Inferior parietal cortex (tissue), 1 donor: ENCODE results near the gene KCNJ15.
"Not testable (repeated sequence)": the region's sequence is repeated elsewhere in the genome, so short reads cannot be mapped to it uniquely, and the experiment has no call there.

ENCODE experiments used
- DNase-seq: peaks from one replicate; pipeline ENCODE4 v3.0.0-alpha.2; 2016; ENCODE audit errors: extremely low spot score

The KCNJ15 gene

DNA sequence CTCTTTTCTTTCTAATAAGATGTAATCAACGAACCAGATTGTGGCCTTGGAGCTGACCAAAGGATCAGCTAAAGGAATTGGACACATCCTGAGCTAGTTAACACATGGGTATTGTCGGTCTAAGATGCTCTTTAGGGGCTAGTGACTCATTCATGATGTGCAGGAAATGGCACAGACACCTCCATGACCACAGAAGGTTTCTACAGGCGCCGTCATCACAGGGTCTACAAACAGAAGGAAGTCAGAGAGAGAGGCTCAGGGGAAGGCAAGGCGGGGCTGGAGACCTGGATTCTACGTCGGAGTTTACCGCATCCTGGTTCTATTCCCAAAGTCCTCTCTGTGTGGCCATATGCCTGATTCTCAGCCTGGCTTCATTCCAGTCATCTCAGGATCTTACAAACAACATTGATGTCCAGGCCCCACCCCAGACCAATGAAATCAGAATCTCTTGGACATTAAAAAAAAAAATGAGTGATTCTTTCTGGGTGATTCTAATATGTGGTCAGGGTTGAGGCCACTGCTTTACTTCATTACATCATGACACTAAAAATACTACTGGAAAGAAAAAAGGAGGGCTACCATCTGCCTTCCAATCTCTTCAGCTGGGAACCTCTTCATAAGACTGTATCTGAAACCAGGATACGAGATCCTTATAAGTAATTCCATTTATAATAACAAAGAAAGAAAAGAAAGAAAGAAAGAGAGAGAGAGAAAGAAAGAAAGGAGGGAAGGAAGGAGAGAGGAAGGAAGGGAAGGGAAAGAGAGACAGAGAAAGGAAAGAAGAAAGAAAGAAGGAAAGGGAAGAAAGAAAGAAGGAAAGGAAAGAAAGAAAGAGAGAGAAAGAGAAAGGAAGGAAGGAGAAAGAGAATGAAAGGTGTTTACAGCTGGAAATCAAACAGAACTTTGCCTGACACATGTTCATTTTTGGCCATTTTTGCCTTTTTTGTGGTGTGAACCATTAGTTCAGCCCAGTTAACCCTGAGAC lies 11.6 kb upstream of the KCNJ15 start:
- no peak for DNase-seq

- DNase-seq, result no peak
Measured at GRCh38 chr21:38246511-38246910, 10.3 kb upstream of the KCNJ15 start.

- DNase-seq, result not testable (repeated sequence)
Measured at GRCh38 chr21:38247054-38247453, 9.7 kb upstream of the KCNJ15 start.

DNA sequence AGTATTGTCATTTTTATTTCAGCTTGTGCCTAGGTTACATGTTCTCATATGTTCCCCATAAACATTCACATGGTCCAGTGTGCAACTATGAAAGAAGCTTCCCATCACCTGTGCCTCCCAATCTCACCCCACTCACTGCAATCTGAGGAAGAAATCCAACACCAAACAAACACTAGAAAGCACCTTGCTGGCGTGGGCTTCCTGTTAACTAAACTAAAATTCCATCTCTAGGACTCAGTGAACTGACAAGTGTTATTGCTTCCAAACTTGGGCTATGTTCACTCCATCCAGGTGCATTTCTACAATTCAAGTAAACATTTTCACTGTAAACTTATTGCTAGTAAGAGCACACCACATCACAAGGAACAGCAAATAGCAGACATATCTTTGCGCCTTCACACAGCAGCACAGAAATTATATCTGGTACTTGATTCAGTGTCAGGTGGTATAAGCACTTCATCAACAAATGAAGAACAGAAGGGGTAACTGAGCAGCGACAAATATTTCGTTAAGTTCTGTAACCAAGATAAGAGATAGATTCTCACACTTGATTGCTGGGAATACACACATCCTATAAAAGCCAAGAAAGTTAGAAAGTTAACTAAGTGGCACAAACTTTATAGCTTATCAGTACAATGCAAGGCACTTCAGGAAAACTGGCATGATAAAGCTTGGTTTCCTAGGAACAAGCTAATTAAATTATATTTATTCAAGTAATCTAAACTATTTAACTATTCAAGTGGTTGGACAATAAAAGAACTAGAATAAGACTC lies 8.9 kb upstream of the KCNJ15 start:
- no peak for DNase-seq

- DNase-seq, result no peak
Measured at GRCh38 chr21:38249256-38249655, 7.5 kb upstream of the KCNJ15 start.

GRCh38 chr21:38249696-38250278 lies 7.0 kb upstream of the KCNJ15 start:
- DNase-seq, result no peak

DNA sequence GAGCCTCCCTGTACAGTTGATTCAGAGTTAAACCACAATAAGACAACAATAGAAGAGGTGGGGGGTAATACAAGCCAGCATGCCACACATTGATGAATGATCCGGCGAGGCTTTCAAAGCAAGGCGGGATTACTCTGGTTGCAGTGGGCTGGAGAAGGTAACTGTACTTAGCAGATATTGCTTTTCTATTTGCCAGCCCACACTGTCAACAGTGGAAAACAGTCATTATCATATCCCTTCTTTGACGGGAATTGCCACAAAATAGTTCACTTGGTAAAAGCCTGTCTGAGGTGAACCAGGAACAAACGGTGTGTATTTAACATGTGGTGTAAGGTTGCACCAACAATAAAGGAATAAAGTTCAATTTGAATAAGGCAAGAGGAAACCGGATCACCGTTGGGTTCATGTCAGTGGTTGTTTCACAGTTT lies 5.8 kb upstream of the KCNJ15 start:
- no peak for DNase-seq

GRCh38 chr21:38254970-38255369 lies 1.8 kb upstream of the KCNJ15 start:
- DNase-seq, result no peak

DNA sequence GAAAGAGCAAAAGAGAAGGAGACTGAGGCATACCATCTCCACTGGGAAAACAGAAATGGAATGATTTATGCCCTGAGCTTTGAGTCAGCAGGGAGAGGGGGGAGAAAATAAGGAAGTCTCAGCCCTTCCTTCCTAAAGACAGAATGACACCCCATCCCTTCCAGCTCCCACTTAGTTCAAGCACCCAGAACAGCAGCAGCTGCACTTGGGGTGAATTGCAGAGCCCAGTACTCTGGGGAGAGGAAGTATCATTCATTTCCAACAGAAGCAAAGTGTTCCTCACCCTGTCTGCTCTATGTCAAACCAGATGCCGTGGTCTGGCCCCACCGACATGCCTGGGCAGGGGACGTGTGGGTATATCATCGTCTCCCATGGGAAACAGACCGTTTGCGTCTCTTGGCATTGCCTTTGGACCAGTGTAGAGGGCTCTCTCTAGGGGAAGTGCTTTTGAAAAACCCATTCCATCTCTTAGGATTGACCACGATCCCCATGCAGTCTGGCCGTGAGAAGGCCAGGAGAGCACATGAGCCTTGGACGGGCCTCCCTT lies 1.1 kb upstream of the KCNJ15 start:
- no peak for DNase-seq

DNA sequence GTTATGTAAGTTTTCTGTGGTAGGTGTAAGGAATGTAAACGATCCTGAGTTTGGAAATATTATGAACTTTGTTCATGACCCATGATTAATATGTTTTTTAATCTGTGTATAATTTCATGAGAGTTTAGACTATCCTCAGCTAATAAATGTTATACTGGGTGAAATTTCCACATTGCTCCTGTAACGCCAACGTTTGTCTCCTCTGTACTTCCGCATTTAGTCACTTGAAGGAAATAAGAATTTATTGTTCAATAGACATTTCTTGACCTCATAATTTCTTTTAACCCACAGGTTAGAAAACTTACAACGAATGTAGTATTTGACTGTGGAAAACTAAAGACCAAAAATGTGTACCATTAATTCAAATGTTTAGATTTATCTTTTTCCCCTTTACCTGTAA lies 876 bp downstream of the KCNJ15 start:
- DNase-seq, result no peak

- no peak for DNase-seq
Measured at GRCh38 chr21:38258521-38259485, 2.0 kb downstream of the KCNJ15 start.

DNA sequence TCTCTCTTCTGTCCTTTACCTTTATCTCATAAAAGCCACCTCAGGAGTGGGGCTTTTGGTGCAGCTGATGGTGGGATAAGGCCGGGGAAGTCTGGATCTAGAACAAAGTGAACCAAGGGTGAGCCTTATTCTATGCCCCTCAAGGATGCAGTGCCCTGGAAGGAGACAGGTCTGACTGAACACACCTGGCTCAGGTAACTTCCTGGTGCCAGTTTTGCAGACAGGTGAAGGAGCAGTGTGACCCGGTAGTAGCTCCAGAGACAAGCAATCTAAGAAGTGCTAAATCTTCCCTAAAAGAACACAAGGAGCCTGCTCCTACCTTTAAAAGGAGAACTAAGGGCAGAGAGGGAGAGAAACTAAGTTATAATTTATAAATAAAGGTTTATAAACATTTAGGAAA lies 2.9 kb downstream of the KCNJ15 start:
- DNase-seq, result no peak

DNA sequence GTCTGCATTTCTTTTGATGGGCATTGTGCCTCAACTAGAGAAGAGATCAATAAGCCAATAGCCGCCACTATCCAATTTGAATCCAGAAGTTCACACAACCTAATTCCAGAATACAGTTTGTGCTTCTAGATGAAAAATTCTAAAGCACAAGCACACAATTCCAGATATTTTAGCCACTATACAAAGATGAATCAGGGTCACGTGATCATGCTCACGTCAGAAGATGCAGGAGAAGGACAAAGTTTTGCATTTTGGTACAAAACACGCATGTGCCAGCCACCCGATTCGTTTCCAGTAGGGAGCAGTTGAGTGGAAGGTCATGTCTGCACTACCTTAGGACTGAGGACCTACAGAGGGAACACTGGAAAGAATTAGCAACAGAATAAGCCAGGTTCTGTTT lies 3.6 kb downstream of the KCNJ15 start:
- DNase-seq, result no peak

DNA sequence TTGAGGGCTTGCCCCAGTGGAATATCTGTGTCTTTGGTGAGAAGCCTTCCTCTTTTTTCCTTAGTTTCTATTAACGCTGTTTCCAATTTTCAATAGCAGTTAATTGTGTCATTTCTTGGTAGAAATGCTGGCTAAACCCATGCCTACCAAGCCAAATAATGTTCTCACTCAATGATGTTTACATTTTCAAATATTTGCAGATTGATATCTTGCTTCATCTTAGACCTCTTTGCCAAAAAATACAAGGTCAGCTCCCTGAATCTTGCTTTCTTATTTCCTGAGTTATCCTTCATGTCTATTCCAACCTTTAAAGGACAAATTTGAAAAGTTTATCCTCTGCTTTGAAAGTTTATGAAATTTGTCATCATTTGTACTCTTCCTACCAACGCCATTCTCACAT lies 5.1 kb downstream of the KCNJ15 start:
- DNase-seq, result no peak

- DNase-seq, result no peak
Measured at GRCh38 chr21:38263493-38263892, 6.7 kb downstream of the KCNJ15 start.

GRCh38 chr21:38264571-38264970 lies 7.8 kb downstream of the KCNJ15 start:
- no peak for DNase-seq

GRCh38 chr21:38265166-38265565 lies 8.4 kb downstream of the KCNJ15 start:
- DNase-seq, result no peak

DNA sequence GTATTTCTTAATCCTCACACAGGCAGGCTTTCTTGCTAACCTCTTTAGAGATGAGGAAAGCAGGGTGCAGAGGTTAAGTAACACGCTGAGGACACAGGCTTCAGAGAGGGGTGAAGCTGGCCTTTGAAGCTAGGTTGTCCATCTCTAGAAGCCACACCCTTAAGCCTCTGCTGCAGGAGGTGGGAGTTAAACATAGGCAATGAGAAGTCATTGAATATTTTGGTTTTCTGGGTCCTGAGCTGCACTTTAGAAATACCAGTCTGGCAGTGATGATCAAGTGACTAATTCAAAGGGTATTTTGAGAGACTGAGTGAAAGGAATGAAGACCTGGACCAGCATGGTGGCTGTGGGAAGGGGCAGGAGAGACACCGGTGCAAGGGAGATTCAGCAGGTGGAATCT lies 9.9 kb downstream of the KCNJ15 start:
- no peak for DNase-seq

GRCh38 chr21:38267136-38267755 lies 10.5 kb downstream of the KCNJ15 start:
- no peak for DNase-seq
